Measurements from ENCODE around the gene ZNF438. TPM values are rescaled to one million over a fixed set of nuclear protein-coding genes. Genes with fewer than 3 reads are reported as not detected.
"Not testable (repeated sequence)": the region's sequence is repeated elsewhere in the genome, so short reads cannot be mapped to it uniquely, and the experiment has no call there.

Gene ZNF438
- total RNA-seq, 1 donor = 4.7 TPM

GRCh38 chr10:31063841-31064240, 32.2 kb upstream of the ZNF438 start:
- DNase-seq (ENCODE audit: low read depth) = no peak
- H3K4me3 ChIP-seq (ENCODE audit: low read depth, low read length) = no peak overlapping the region
- no peak for TF ChIP-seq CTCF (IDR thresholded peaks at IDR 0.05; ENCODE audit: insufficient read depth, low read depth, low read length)

GRCh38 chr10:31062856-31063255, 31.2 kb upstream of the ZNF438 start:
- DNase-seq (ENCODE audit: low read depth) = peak; percentile 52
- H3K4me3 ChIP-seq (ENCODE audit: low read depth, low read length) = no peak overlapping the region
- TF ChIP-seq CTCF (IDR thresholded peaks at IDR 0.05; ENCODE audit: insufficient read depth, low read depth, low read length) = no peak

GRCh38 chr10:31061941-31062340, 30.3 kb upstream of the ZNF438 start:
- no peak for TF ChIP-seq CTCF (IDR thresholded peaks at IDR 0.05; ENCODE audit: insufficient read depth, low read depth, low read length)

GRCh38 chr10:31058795-31059703, 27.4 kb upstream of the ZNF438 start:
- no peak overlapping the region for H3K4me3 ChIP-seq (ENCODE audit: low read depth, low read length)
- DNase-seq (ENCODE audit: low read depth) = no peak
- TF ChIP-seq CTCF (IDR thresholded peaks at IDR 0.05; ENCODE audit: insufficient read depth, low read depth, low read length) = no peak

More at GRCh38 chr10:31061941-31062340, 30.3 kb upstream of the ZNF438 start:
- no peak overlapping the region for H3K4me3 ChIP-seq (ENCODE audit: low read depth, low read length)
- no peak for DNase-seq (ENCODE audit: low read depth)

GRCh38 chr10:31056678-31057077, 25.0 kb upstream of the ZNF438 start:
- not testable (repeated sequence) for H3K4me3 ChIP-seq (ENCODE audit: low read depth, low read length)

GRCh38 chr10:31055573-31056251, 24.0 kb upstream of the ZNF438 start:
- TF ChIP-seq CTCF (IDR thresholded peaks at IDR 0.05; ENCODE audit: insufficient read depth, low read depth, low read length) = no peak
- DNase-seq (ENCODE audit: low read depth) = no peak
- H3K4me3 ChIP-seq (ENCODE audit: low read depth, low read length) = no peak overlapping the region

More at GRCh38 chr10:31056678-31057077, 25.0 kb upstream of the ZNF438 start:
- not testable (repeated sequence) for DNase-seq (ENCODE audit: low read depth)

- no peak for TF ChIP-seq CTCF (IDR thresholded peaks at IDR 0.05; ENCODE audit: insufficient read depth, low read depth, low read length)
- DNase-seq (ENCODE audit: low read depth) = no peak
- H3K4me3 ChIP-seq (ENCODE audit: low read depth, low read length) = no peak overlapping the region
These were observed 20.0 kb upstream of the ZNF438 start for GRCh38 chr10:31051703-31052102.
